SJSA1 (cell line): ENCODE measurements around the gene RNF31. TPM values are rescaled to one million over a fixed set of nuclear protein-coding genes. Genes with fewer than 3 reads are reported as not detected.
A peak's percentile ranks its signal among the peaks of the same experiment; 100 is the strongest.
"Not testable (repeated sequence)": the region's sequence is repeated elsewhere in the genome, so short reads cannot be mapped to it uniquely, and the experiment has no call there.

Experiments
- DNase-seq, 2 experiments: peaks; one replicate each; pipeline ENCODE4 v3.0.0-alpha.2; 2015 to 2020; ENCODE audit warnings: low spot score in 2 of 2, low read depth in 1 of 2
- H3K27ac ChIP-seq: fragments of 250-450 bp; sonication (Bioruptor Pico); 2 replicates; pipeline ENCODE4 v1.5.1; 2020; ENCODE audit warnings: mild to moderate bottlenecking, moderate library complexity
- H3K27me3 ChIP-seq: fragments of 250-450 bp; sonication (Bioruptor Pico); replicated peaks from 2 replicates; pipeline ENCODE4 v1.5.1; 2020; ENCODE audit warnings: mild to moderate bottlenecking, moderate library complexity
- H3K36me3 ChIP-seq: fragments of 250-450 bp; sonication (Bioruptor Pico); 2 replicates; pipeline ENCODE4 v1.5.1; 2020; ENCODE audit warnings: mild to moderate bottlenecking
- H3K4me1 ChIP-seq: fragments of 250-450 bp; sonication (Bioruptor Pico); replicated peaks from 2 replicates; pipeline ENCODE4 v1.6.1; 2021; ENCODE audit warnings: mild to moderate bottlenecking
- H3K4me3 ChIP-seq: fragments of 250-450 bp; sonication (Bioruptor Pico); 2 replicates; pipeline ENCODE4 v1.5.1; 2020; ENCODE audit warnings: mild to moderate bottlenecking
- H3K9me3 ChIP-seq: fragments of 250-450 bp; sonication (Bioruptor Pico); replicated peaks from 2 replicates; pipeline ENCODE4 v1.5.1; 2020; ENCODE audit warnings: mild to moderate bottlenecking
- total RNA-seq: library from RNA; depleted of rRNA; stranded (reverse); fragments of >200 nt; shearing (Covaris generic); gene quantifications from 2 replicates; pipeline ENCODE4 v1.2.3, GENCODE V29; 2014

The RNF31 gene
- total RNA-seq, 1 experiment from 2014 or later: 40.3 TPM

DNA sequence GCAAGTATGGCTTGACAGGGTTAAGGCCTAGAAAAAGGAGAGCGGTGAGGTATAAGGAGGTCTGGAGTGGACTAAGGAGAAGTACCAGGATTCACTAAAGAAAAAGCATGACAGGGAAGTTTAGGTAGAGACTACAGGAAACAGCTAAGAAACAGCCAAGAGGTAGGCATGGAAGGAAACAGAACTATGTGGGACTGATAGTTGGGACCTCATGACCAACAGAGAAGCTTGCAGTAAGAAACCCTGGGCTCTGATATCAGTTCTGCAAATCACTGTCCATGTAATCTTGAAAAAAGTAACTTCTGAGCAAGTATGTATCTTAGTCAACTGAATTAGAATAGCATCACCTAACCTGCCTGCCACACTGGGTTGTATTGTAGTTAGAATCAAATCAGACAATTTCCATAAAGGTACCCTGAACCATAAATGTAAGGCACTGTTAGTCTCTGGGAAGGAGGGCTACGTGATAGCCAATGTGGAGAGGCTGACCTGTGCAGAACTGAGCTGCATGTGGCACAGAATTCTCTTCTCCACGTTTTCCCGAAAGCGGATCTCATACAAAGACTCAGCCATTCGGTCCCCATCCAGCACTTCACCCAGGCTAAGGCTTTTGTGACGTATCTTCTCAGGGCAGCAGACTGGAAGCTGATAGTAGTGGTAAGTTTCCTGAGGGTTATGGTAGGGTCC, 47.0 kb downstream of the RNF31 start:
- peak overlapping the region; percentile 69 for H3K4me3 ChIP-seq
- DNase-seq: no peak
- no peaks in the 10 kb centered on the region for H3K27me3 ChIP-seq
- peaks cover 20% of the 10 kb centered on the region for H3K4me1 ChIP-seq
- H3K27ac ChIP-seq: peak overlapping the region; percentile 97; the same call in 1 of the 2 replicates
- H3K9me3 ChIP-seq: no peaks in the 10 kb centered on the region; the same call in 1 of the 2 replicates
- H3K36me3 ChIP-seq: peaks cover 34% of the 10 kb centered on the region

DNA sequence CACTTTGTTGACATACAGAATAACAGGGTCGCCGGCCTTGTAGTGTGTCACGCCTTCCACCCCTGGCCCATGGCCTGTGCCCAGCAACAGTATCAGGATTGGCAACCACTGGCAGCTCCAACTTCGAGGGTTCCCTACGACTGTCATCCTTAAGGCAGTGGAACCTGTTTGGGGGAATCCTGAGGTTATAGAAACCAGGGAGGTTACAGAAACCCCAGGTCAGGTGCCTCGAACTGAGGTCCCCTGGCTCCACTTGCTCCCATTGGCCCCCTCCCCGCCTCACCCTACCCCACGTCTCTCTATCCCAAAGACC, 47.5 kb downstream of the RNF31 start:
- Histone ChIP-seq H3K36me3 (peaks cover 34% of the 10 kb centered on the region), H3K4me1 (peaks cover 20% of the 10 kb centered on the region), H3K9me3 (no peaks in the 10 kb centered on the region; the same call in 1 of the 2 replicates), H3K4me3 (peak overlapping the region; percentile 69), H3K27ac (peak overlapping the region; percentile 97), H3K27me3 (no peaks in the 10 kb centered on the region)
- DNase-seq: no peak

DNA sequence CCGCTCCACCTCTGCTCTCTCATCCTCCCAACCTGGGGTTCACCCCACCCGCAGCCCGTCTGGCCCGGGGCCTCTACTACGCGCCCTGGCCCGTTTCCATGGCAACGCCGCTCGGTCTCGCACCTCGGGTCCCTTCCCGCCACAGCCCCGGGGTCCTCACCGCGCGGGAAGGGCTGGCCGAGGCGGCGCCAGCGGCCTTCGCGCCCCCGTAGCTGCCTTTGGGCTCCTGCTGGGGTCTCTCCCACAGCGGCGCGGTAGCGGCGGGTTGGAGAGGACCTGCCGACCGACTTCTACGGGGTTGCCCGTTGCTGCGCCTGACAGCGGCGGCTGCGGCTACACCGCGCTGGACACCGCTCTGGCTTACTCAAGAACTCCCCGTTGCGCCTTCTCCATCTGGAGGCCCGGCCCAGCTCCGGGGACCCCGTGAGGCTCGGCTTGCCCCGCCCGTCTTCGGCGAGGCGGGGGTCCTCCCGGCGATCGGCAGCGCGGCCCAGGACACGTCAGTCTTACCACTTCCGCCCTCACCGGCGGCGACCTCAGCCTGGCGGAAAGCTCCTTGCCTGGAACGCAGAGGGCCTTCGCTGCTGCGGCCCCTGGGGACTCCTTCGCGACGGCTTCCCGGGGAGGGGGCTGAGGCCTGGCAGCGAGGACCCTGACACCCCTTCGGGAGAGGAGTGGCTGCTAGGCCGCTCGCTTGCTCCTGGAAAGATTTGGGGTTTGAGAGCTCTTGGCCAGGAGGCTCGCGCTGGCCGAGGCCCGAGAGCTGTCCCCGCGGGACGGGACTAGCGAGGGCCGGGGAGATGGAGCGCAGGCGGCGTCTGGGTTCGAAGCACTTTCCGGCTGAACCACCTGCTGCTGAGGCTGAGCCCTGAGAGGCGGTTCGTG, 48.1 kb downstream of the RNF31 start, which contains the start of gene TM9SF1:
Gene TM9SF1, minus strand, starts transcription at position 256 of the 885 bp plus-strand sequence. CDS start 422 bp downstream, outside the sequence.
- H3K27ac ChIP-seq: peak within 1 kb of the TSS; percentile 97
- peaks cover 20% of the 10 kb centered on the region for H3K4me1 ChIP-seq
- H3K36me3 ChIP-seq: peaks cover 34% of the 10 kb centered on the region
- peak; percentile 84 to 93 for DNase-seq
- H3K27me3 ChIP-seq: no peaks in the 10 kb centered on the region
- peak within 1 kb of the TSS; percentile 69 for H3K4me3 ChIP-seq
- no peaks in the 10 kb centered on the region; the same call in 1 of the 2 replicates for H3K9me3 ChIP-seq

DNA sequence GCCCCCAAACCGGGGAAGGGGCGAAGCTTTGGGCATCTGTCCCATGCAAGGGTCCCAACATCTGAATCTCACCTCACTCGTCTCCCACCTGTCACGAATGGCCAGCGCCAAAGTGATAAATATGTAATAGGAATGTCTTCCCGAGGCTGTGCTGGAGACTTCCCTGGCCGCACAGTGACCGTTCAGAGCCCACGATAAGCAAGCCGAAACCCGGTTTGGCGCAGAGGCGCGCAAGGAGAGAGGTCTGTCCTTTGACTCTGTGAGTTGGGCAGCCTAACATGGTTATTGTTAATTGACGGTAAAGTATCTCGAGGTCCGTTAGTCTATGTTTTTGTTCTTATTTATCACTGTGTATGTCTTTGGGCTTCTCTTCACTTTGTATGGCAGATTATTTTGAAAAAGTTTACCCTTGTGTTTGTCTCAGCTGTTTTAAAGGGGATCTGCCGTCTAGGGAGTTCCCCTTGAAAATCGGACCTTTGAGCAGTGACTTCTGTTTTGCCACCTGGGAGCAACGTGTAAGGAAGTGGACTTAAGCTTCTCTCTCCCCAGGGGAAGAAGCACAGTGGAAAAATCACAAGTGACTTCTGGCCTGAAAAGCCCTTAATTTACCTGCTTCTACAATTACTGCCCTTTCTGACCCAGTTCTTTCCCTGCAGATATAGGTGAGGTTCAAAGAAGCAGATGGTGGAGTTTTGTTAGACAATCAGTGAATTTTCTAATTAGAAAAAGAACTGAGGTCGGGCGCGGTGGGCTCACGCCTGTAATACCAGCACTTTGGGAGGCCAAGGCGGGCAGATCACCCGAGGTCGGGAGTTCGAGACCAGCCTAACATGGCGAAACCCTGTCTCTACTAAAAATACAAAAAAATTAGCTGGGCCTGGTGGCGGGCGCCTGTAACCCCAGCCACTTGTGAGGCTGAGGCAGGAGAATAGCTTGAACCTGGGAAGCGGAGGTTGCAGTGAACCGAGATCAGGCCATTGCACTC, 49.1 kb downstream of the RNF31 start:
- H3K27ac ChIP-seq: peak overlapping the region; percentile 97
- peaks cover 34% of the 10 kb centered on the region for H3K36me3 ChIP-seq
- H3K27me3 ChIP-seq: no peaks in the 10 kb centered on the region
- H3K4me3 ChIP-seq: peak overlapping the region; percentile 69
- H3K9me3 ChIP-seq: no peaks in the 10 kb centered on the region; the same call in 1 of the 2 replicates
- H3K4me1 ChIP-seq: peaks cover 20% of the 10 kb centered on the region
- peak in 1 of 2 experiments; percentile 34 for DNase-seq

DNA sequence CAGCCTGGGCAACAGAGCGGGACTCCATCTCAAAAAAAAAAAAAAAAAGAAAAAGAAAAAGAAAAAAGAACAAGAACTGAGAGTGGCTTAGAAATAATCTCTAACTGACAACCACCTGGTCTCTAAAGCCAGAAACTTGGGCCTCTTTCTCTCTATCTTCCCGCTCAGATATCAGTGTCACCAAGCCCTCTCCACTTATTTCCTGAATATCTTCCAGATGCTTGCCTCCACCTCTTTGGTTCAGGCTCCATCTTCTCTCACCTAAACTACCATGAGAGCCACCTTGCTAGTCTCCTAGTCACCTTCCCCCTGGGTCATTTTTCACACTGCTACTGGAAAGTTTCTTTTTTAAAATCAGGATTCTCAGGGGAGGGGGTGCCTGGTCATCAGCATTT, 49.8 kb downstream of the RNF31 start:
- Histone ChIP-seq H3K36me3 (peaks cover 31% of the 10 kb centered on the region), H3K27me3 (no peaks in the 10 kb centered on the region), H3K4me3 (no peak overlapping the region), H3K4me1 (peaks cover 20% of the 10 kb centered on the region), H3K9me3 (no peaks in the 10 kb centered on the region; the same call in 1 of the 2 replicates), H3K27ac (no peak overlapping the region)
- DNase-seq: no peak

DNA sequence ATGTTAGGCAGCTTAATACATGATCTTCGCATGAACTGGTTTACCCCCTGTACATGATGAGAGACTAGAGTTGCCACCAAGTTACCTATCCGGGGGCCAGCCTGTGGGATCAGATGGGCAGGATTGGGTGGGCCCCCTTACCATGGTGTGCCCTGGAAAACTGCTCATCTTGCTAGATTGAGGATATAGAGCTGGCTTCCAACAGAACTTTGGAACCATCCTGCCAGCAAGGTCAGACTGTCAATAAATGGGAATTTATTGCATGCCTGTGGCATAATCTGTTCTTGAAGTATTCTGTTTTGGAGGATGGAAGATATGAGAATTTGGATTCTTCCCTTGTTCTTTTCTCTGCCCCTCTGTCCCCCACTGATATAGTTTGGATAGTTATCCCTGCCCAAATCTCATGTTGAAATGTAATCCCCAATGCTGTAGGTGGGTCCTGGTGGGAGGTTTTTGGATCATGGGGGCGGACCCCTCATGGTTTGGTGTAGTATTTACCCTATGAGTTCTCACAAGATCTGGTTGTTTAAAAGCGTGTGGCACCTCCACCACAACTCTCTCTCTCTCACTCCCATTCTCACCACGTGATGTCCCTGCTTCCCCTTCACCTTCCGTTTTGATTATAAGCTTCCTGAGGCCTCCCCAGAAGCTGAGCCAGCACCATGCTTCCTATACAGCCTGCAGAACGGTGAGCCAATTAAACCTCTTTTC, 51.7 kb downstream of the RNF31 start:
- no peak overlapping the region for H3K4me3 ChIP-seq
- no peaks in the 10 kb centered on the region for H3K27me3 ChIP-seq
- no peaks in the 10 kb centered on the region; the same call in 1 of the 2 replicates for H3K9me3 ChIP-seq
- H3K27ac ChIP-seq: no peak overlapping the region
- H3K4me1 ChIP-seq: peaks cover 20% of the 10 kb centered on the region
- H3K36me3 ChIP-seq: peaks cover 19% of the 10 kb centered on the region
- no peak for DNase-seq

DNA sequence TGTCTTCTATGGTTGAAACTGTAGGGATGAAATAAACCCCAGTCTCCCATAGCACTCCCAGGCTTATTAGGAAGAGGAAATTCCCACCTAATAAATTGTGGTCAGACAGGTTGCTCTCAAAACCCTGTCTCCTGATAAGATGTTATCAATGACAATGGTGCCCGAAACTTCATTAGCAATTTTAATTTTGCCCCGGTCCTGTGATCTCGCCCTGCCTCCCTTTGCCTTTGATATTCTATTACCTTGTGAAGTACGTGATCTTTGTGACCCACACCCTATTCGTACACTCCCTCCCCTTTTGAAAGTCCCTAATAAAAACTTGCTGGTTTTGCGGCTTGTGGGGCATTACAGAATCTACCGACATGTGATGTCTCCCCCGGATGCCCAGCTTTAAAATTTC, 55.2 kb downstream of the RNF31 start:
- DNase-seq, H3K27me3 ChIP-seq, H3K4me3 ChIP-seq, H3K4me1 ChIP-seq, H3K27ac ChIP-seq, H3K9me3 ChIP-seq: not testable (repeated sequence)
- H3K36me3 ChIP-seq: peaks cover 18% of the 10 kb centered on the region

DNA sequence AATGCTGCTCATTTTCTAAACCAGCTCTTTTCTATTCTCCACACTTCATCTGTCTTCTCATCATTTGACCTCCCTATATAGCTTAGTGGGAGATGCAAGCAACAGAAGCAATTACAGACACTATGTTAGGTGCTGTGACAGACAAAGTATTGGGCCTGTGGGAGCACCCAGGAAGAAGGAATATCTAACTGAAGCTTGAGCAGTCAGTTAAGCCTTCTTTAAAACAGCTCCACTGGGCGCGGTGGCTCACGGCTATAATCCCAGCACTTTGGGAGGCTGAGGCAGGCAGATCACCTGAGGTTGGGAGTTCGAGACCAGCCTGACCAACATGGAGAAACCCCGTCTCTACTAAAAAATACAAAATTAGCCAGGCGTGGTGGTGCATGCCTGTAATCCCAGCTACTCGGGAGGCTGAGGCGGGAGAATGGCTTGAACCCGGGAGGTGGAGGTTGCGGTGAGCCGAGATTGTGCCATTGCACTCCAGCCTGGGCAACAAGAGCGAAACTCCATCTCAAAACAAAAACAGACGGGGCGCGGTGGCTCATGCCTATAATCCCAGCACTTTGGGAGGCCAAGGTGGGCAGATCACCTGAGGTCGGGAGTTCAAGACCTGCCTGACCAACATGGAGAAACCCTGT, 56.1 kb downstream of the RNF31 start:
- not testable (repeated sequence) for DNase-seq, H3K4me3 ChIP-seq, H3K27me3 ChIP-seq, H3K9me3 ChIP-seq, H3K27ac ChIP-seq, H3K4me1 ChIP-seq
- H3K36me3 ChIP-seq: peaks cover 27% of the 10 kb centered on the region

DNA sequence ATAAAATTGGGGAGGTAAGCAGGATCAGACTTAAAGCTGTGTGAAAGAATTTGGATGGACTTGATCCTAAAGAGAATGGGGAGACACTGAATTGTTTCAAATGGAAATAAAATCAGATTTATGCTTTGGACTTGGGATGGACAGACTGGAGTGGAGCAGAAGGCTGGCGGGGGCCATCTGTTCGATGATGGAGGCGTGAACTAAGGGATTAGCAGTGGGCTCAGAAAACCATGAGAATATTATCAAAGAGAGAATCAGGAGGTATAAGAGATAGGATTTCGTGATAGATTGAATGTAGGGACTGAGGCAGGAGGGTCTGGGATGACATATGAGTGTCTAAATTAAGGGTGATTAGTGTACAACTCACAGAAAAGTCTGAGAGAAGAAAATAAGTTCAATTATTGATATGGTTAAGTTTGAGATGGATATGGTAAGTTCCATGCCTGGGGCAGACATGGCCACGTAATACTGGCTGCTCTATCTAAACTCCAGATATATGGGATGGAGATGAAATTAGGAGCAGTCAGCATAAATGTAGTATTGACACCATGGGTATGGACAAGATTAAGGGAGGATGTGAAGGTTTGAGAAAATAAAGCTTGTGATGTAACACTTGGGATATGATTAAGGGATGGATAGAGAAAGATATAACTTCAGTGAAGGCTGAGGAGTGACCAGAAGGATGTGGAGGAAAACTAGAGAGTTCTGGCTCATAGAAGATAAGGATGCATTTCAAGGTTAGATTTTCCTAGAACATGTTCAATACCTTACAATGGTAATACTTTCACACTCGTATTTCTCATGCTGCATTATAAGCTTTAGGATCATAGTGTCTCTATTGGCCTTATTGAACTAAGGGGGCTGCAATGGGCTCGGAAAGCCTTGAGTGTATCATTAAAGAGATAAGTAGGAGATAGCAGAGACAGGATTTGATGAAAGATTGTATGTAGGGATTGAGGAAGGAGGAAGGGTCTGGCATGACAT, 57.2 kb downstream of the RNF31 start:
- no peak for DNase-seq
- no peaks in the 10 kb centered on the region for H3K4me1 ChIP-seq
- no peaks in the 10 kb centered on the region for H3K9me3 ChIP-seq
- peaks cover 30% of the 10 kb centered on the region for H3K36me3 ChIP-seq
- no peak overlapping the region for H3K4me3 ChIP-seq
- no peak overlapping the region for H3K27ac ChIP-seq
- H3K27me3 ChIP-seq: no peaks in the 10 kb centered on the region

DNA sequence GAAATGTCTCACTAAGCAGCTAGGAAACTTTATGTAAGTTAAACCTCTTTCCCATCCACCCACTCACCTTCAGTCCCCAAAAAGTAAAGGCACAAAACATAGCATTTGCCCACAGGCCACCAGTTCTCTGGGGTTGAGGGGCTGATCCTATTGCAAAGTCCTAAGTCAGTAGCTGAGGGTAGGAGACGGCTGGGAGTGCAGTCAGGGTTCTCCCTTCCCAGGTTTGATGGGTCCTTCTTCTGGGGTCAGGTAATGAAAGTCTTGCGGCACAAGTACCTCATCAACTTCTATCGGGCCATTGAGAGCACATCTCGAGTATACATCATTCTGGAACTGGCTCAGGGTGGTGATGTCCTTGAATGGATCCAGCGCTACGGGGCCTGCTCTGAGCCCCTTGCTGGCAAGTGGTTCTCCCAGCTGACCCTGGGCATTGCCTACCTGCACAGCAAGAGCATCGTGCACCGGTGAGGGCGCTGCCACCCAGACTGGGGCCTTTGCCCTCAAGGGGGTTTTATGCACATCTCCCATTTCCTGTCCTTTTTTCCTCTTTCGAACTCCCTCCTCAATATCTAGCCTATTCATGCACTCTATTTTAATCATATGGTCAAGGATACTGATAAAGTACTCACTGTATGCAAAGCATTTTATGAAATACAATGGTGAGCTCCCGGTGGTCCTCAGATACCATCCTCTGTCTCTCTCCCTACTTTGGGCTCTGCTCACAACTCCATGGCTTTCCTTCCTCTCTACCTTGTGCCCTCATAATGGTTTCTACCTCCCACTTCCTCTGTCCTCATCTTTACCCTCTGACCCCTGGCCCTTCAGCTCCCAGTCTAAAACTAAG, 59.2 kb downstream of the RNF31 start:
- DNase-seq: no peak
- H3K27ac ChIP-seq: no peak overlapping the region
- H3K4me1 ChIP-seq: no peaks in the 10 kb centered on the region
- H3K9me3 ChIP-seq: no peaks in the 10 kb centered on the region
- peaks cover 50% of the 10 kb centered on the region for H3K36me3 ChIP-seq
- H3K27me3 ChIP-seq: no peaks in the 10 kb centered on the region
- H3K4me3 ChIP-seq: no peak overlapping the region

DNA sequence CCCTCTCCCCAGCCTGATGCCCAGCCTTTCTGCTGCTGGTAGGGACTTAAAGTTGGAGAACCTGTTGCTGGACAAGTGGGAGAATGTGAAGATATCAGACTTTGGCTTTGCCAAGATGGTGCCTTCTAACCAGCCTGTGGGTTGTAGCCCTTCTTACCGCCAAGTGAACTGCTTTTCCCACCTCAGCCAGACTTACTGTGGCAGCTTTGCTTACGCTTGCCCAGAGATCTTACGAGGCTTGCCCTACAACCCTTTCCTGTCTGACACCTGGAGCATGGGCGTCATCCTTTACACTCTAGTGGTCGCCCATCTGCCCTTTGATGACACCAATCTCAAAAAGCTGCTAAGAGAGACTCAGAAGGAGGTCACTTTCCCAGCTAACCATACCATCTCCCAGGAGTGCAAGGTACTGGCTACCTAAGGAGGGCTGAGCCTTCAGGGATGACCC, 59.8 kb downstream of the RNF31 start:
- no peaks in the 10 kb centered on the region for H3K27me3 ChIP-seq
- peaks cover 54% of the 10 kb centered on the region for H3K36me3 ChIP-seq
- peaks cover under 1% of the 10 kb centered on the region; the same call in 1 of the 2 replicates for H3K4me1 ChIP-seq
- DNase-seq: no peak
- no peaks in the 10 kb centered on the region for H3K9me3 ChIP-seq
- no peak overlapping the region for H3K4me3 ChIP-seq
- H3K27ac ChIP-seq: no peak overlapping the region
